Stimulated activated CD4-positive, alpha-beta T cell treated with anti-CD3 and anti-CD28 coated beads, Interleukin-12 subunit alpha, Interleukin-12 subunit beta, amount 100 ng/mL, for 4 hours (primary cell): ENCODE results near the gene C15orf62.
A peak's percentile ranks its signal among the peaks of the same experiment; 100 is the strongest.

Experiments
- DNase-seq: peaks from one replicate; pipeline ENCODE4 v3.0.0-alpha.2; 2020

Gene C15orf62

DNA sequence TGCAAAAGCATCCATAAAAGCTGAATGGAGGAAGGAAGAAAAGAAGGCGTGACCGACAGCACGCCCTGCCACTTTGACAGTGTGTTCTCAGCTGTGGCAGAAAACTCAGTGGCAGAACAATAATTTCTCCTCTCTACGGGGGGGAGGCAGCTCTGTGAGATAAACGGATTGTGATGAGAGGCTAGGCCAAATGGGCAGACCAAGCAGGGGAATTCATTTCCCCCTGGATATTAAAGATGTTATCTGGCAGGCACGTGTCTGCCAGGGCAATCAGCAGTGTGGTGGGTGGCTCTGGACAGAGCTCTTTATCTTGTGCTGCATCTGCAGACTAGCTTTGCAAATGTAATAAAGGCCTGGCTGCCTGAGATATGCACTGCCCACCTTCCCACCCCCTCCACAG lies 12.8 kb upstream of the C15orf62 start:
- no peak for DNase-seq

DNA sequence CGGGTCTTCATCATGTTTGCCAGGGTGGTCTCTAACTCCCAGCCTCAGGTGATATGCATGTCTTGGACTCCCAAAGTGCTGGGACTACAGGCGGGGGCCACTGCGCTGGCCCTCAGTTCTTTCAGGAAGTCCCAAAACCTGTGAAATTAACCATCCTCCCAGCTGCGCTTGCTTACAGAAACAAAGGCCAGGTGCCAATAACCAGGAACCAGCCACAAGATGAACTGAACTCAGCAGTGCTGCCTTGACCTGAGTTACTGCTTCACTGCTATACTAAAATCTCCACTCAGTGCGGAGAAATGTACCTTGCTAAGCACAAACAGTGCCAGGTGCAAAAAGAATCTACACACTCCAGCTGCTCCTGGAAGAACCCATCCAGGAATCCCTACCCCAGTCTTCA lies 9.8 kb upstream of the C15orf62 start:
- DNase-seq, result no peak

DNA sequence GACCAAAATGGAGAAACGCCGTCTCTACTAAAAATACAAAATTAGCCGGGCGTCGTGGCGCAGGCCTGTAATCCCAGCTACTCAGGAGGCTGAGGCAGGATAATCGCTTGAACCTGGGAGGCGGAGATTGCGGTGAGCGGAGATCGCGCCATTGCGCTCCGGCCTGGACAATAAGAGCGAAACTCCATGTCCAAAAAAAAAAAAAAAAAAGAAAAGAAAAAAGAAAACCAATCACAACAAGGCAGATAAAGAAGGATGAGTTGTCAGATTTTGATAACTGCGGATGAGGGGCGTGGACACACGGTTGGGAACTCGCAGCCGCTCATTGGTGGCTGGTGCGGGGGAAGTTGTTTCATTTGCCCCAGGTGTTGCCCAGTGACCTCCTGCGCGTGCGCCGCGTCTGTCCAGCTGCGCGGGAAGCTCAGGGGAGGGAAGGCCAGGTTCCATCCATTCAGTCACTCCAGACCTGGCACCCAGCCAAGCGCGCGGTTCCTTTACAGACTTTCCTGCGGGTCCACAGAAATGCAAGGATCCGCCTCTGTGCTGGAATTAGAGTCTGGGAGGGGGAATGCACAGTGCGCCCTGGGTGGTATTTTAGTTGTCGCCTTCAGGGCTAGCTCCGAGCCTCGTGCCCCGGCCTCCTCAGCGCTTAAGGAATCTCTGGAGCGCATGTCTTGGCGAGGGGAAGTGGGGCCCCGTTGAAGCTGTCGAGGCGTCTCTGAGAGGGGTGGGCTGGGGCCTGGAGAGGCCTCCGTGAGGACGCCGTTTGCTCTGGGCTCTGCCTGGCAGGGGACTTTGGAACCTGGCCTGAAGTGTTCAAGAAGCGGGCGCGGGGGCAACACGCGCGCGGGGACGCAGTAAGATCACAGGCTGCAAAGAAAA lies 6.6 kb upstream of the C15orf62 start:
- DNase-seq, result peak; percentile 29

DNA sequence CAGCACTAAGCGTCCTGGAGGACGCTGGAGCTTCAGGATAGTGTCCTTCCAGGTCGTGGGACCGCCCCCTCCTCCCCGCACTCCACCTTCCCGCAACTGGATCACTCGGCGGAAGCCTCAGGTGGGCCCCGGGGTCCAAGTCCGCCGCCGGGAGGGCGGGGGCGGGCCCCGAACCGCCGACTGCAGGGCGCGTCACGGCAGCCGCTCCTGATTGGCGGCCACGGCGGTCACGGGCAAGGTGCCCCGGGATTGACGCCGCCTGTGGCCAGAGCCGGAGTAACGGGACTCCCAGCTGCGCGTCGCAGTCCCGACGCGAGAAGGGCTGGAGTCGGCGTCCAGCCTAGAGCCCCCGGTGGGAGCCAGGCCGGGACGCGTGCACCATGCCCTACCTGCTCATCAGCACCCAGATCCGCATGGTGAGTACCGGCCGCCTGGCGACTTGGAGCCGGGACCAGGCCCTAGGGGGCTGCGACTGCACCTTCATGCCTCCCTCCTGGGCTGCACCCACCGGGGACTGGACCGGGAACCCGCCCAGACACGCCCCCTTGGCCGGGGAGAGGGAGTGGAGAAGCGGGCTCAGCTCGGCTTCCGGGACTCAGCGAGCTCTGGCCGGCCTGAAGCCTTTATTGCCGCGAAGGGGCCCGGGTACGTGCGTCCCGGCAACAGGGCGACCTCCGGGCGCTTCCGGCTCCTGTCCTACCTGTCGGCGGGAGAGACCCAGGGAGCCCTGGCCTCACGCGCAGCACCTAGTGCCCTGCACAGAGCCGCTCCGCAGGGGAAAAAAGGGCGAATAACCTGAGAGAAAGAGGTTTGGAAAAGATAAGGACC lies 5.8 kb upstream of the C15orf62 start, which contains the start of gene GCHFR:
Gene GCHFR (plus strand): TSS at position 268 of the 828 bp plus-strand sequence. CDS start 113 bp downstream, at position 381.
- DNase-seq, result peak; percentile 65

DNA sequence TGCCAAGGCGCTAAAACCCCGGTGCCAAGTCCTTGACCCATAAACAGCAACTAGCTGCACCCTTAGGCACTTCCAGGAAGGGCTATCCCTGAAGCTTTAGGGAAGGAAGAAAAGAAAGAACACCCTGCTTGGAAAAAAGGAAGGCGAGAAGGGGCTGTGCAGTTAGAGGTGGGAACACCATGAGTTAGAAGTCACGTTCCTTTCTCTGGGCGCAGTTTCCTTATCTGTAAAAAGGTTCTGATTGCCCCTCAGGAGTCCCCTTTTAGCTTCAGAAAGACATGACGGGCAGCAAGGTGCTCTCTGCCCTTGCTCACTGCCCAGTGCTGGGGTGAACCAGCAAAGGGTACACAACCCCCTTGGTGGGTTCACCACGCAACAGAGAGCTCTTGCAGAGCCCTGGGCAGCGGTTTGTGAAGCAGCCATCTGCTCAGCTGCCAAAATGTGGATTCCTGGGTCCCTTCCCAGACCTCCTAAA lies 5.1 kb upstream of the C15orf62 start:
- DNase-seq, result no peak

DNA sequence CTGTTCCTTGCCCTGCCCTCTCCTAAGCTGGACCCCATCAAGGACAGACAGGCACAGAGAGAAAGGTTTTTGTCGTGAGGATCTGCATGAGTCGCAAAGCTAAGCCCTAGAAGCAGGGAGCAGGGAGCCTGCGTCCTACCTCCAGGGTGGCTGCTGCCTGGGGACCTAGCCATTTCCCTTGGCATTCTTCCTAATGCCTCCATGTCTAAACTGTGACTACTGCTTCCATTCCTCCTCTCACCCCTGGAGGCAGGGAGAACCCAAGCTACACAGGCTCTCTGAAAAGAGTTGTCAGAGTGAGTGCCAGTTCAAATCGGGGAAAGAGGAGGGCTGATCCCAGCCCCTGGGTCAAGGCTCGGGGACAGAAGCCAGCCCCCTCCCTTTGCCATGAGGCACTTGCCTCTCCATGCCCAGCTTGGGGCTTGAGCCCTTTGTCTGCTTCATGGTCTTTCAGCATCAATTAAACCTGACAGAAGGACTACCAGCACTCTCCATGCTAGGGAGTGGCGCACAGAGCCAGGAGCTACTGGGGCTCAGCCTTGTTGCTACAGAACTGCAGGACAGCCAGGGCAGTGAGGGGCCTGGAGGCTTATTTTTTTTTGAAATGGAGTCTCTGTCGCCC lies 3.5 kb upstream of the C15orf62 start:
- DNase-seq, result no peak

DNA sequence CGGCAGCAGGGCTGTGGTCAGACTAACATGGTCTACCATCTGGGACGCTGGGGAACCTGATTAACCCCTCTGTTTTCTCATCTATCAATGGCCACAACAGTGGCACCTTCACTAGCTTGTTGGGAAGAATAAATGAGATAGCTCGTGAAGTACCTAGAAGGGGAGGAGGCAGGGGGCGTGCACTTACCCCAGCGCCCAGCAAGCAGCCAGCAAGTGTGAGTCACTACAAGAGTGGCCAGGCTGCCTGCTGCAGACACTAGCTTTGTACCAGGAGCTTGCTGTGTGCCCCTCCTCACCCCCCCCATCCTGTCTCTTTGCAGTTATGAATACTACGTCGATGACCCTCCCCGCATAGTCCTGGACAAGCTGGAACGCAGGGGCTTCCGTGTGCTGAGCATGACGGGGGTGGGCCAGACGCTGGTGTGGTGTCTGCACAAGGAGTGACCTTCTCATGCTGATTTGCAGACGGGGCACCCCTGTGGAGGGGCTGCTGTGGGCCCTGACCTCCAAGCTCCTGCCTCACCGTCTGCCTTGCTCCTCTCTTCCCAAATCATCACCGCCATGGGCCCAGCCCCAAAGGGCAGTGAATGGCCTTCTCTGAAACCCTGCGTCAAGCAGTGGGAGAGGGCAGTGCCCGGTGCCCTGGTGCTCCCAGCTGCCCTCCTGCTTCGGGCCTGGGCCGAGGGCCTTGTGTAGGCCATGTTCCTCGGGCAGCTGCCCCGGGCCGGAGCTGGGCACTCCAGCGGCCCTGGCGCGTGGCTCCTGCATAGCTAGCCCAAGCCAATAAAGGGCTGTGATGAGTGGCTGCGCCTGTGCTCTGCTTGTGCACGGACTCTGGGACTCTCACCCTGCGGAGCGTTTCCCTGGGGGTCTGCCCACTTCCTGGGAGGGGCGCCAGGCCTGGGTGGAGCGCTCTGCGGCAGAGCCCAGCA lies 2.6 kb upstream of the C15orf62 start:
- DNase-seq, result no peak

DNA sequence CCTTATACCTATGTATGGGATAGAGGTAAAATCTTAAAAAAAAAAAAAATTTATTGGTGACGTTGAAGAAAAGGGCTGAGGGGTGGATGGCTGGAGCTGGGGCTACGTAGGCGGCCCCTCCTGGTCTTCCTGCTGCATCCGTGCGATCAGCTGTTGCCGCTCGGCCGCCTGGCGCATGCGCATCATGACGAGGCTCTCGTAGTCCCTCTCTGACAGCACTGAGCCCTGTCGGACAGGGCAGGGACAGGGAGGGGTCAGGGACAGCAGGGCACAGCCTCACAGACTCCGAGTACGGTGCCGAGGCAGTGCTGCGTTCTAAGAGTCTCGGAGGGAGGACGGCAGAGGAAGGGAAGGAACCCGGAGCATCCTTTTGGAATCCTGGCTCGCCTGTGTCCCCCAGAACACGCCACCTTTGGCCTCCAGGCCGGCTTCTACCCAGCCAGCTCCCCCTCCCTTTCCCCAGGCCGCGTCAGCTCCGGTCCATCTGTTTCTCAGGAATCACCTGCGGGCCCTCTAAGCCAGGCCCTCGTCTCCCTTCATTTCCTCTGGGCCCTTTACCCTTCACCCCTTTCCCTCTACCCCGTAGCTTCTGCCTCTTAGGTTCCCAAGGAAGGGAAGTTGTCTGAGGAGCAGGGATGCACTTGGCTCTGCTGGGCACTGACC lies 1.8 kb upstream of the C15orf62 start:
- no peak for DNase-seq

DNA sequence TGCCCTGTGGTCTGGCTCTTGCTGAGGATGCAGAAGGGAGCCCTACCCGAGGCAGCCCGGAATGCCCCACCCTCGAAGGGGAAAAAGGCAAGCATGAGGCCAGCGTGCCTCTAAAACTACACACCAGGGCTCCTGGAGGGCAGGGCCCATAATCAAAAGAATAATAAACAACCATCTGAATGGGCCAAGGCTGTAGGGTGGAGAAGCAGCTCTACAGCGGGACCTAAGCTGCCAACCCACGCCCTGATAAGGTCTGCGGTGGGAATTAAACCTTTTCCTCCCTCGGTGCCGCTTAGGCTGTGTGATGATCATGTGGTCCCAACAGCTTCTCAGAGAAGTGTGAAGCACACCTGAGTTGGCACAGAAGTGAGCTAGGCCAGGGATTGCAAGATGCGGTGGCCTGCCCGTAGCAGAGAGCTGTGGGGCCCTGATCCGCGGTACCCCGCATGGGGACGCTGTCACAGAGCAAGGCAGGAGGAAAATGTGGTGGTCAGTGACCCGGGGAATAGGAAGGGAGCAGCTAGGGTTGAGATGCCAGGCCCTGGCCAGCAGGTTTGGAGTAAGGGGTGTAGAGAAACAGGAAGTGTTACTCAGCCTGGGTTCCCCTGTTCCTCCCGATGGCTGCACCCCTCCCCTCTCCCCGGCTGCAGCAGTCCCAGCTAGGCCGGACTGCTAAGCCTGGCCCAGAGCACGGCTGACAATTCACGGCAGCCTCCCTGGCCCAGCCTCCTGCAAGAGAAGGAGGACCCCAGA lies 1.1 kb upstream of the C15orf62 start:
- DNase-seq, result no peak

DNA sequence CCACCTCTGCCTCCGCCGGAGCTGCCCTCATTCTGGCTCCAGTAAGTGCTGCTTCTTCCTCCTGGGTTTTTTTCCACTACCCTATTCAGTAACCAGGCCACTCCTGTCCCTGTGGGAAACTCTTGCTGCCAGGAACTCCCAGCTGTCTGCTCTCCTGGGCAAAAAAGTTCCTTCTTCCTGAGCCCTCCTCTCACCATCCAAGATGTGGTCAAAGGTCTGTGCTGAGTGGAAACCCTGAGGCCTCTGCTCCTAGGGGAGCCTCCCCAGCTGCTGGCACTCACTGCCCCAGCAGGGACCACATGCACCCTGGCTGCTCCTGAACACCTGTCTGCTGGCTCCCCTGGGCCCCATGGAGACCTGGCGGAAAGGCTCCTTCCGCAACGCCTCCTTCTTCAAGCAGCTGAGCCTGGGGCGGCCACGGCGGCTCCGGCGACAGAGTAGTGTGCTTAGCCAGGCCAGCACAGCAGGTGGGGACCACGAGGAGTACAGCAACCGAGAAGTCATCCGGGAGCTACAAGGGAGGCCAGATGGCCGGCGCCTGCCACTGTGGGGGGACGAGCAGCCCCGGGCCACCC lies 454 bp downstream of the C15orf62 start:
- no peak for DNase-seq

DNA sequence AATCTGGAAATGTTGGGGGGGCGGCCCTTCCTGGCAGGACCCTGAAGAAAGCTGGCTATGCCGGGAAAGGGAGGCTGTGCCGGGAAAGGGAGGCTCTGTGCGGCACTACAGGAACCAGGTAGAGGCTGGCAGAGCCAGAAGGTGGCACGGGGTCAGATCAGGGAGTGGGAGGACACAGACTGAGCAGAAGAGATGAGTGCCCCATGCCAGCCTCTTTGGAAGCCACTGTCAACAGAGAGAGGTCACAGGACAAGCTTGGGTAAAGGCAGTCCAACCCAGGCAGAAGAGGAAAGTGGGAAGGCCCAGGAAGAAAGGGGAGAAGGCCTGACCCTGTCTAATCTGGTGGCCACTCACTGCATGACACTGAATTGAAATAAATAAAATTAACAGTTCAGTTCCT lies 1.5 kb downstream of the C15orf62 start:
- no peak for DNase-seq

DNA sequence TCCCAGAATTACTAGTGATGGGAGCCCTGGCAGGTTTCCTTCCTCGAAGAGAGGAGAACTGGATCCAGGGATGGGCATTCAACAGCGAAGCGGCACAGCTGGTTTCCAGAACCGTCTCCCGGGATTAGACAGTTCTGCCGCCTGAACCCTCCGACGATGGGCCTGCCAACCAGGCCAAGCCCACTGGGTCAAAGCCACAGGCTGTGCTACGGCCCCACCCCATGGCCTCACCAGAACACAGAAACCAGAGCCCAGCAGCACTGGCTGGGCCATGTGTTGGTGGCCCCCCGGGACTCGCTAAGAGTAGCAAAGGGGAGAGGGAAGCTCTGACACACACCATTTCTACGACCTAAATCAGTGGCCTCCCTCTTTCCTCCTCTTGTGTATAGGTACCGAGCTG lies 2.2 kb downstream of the C15orf62 start:
- no peak for DNase-seq

DNA sequence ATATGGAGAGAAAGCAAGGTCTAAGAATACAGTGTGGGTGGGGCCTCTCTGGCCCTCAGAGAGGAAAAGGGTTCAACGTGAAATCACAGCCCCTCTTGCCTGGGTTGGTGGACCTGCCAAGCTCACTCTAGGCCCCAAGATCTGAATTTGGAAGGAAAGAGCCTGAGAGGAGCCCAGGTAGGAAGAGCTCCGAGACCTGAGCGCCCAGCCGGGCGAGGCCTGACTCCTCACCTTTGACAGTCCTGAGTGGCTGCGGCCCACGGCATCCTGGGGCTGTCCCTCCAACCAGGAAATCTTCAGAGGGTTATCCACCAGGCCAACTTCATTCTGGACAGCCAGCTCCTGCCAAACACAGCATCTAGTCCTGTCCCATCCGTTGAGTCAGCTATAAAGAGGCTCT lies 3.7 kb downstream of the C15orf62 start:
- DNase-seq, result no peak

DNA sequence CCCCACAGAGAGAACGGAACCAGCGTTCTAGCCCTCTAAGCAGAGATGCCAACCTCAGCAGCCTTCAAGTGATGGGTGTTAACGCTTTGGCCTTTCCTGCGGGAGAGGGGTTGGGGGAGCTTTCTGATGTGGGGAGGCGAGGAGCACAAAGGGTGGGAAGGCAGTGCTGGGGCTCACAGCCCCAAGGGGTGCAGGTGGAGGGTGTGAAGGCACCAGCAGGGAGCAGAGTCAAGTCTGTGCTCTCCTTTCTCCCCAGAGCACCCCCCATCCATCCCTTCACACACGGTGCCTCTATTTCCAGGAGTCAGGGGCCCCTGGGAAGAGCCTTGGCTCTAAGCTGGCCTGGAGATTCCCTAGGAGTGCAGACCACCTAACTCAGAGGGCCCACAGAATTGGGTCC lies 4.1 kb downstream of the C15orf62 start:
- DNase-seq, result no peak

DNA sequence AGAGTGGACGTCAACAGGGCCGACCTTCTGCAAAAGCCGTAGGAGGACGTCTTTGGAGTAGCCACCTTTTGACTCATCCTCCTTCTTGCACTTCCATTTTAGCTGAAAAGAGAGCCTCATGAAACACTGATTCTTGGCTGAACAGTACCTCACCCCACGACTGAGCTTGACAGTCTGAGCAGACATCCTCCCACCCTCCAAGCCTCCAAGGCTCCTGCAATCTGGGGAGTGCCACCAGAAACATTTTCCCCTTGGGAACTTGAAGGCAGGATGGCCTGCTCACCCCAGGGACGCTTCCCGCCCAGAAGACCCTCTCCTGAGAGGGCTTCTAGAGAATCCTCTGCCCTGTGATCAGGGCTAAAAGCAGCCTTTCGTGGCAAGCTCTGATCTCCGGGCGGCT lies 5.2 kb downstream of the C15orf62 start:
- no peak for DNase-seq

DNA sequence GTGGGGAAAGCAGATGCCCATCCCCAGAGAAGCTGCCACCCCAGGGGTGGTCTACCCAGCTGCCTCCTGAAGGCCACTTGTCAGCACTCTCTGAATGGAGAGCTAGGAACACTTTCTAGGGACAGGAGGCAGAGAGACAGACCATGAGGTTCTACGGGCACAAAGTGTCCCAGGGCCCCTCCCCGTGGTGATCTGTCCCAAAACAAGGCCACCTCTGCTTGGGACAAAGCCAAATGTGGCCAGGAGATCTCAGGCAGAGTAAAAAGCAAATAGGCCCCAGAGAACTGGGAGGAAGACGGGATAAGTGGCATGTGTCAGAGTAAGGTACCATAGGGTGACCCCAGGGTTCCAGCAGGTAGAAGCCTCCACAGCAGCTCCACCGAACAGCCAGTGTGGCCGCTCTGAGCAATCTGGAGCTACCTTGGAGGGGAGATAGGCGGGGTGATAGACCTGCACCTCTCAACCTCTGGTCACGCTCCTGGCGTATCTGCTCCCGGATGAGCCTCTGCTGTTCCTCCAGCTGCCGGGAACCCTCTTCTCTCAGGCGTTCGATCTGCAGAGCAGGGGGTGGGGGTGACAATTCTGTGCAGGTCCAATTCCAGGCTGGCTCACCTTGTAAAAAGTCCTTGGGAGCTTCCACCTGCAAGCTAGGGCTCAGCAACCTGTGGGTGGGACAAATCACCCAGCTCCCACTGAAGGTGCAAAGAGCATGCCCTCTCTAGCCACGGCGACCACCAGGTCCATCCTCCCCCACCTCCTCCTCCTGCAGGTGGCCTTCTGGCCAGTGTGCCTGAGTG lies 6.2 kb downstream of the C15orf62 start:
- DNase-seq, result no peak

DNA sequence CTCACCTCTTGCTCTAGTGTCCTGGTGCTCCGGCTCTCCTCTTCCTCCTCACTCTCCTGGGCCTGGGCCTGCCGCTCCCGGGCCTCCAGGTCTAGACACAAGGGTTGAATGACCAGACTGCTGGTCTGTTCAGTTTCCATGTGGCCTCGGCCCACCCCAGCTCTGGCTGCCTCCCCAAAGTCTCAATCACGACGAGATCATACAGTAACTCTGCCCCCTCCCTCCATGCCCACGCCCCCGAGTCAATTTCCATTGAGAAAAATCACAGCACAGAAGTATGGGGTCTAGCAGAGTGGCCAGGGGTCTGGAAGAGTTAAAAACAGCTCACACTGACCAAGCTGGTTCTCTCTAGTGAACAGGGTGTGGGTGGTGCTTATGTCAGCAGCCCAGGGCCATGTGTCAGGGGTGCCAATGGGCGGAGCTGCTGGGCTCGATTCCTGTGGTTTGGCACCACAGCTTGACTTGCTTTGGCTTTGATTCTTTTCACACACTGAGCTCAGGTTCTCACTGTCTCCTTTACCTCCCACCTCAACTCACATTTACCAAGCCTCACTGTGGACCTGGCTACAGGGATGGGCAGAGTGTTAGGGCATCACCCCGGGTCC lies 6.9 kb downstream of the C15orf62 start:
- DNase-seq, result no peak

DNA sequence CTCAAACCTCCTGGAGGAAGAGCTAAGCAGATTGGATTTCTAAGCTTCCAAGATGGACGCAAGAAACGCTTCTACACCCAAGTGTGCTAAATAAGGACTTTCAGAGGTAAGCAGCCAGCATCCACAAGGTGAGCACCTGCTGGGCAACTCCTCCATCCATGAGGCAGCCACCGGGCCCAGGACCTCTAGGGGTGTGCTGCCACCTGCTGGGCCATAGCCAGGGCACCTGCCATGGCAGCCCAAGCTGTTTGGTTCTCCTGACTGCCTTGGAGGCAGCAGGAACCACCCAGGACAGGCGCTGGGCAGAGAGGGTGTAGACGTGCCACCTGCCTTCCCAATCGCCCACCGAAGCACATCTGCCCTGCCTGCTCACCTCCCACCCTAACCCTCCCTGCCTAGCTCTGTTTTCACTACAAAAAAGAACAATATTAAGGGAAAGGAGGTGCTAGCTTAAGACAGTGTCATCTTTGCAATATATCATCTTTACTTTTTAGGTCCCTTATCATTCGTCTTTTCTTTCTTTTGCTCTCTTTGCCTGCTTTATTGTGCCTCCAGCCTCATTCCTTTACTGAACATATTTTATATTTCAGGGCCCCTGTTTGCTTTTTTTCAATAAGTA lies 12.9 kb downstream of the C15orf62 start:
- peak; percentile 77 for DNase-seq

DNA sequence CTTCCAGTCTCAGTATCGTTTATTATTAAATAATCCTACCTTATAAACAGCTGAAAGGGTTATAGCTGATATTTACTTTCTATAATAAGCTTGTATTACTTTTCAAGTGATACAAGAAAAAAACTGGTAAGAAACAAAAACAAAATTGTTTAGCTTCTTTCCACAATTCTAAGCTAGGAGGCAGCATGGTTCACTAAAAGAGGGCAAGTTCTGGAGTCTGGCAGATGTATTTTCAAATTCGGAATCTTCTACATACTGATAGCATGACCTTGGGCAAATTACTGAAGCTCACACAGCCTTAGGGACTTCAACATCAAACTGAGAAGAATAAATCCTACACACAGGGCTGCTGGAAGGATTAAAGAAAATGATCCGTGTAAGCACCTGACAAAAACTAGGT lies 15.4 kb downstream of the C15orf62 start:
- DNase-seq, result no peak
